ENCODE data around the gene CITED1. TPM values are rescaled to one million over a fixed set of nuclear protein-coding genes. Genes with fewer than 3 reads are reported as not detected.

CITED1 gene
- total and polyA plus RNA-seq, 7 donors = 0.19 to 2.3 (median 0.78) TPM; not detected in 3

DNA sequence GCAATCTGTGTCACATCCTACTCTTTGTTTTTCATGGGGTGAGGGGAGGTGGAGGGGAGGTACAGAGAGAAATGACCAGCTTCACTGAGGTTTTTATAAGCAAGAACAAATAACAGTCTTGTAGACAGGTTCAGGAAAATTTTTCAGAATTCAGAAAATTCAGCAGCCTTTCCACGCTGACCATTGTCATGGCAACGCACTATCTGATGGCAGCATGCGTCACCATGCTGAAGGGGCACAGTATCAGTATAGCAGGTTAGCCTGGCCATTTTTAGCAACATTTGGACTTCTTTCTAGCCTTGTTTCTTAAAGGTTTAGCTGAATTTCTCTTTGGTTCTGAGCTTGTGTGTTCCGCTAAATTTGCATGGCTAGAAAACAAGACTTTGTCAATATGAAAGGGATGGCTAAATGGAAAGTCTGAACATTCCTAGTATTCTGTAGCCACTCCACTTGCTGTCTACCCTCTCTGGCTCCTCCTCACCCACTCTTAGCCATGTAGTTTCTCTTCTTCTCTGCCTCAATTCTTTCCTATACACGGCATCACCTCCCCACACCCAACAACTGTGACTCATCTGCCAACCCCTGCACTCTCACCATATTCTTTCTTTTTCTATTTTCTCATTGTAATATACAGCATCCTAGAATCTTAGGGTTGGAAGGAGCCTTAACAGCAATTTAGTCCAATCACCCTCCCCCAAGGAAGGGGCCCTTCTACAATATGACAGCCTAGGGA is 42.7 kb upstream of the CITED1 start:
- Histone ChIP-seq H3K4me1 (no peaks in the 10 kb centered on the region), H3K4me3 (no peak overlapping the region), H3K27ac (no peak overlapping the region), H3K9me3 (no peaks in the 10 kb centered on the region), H3K27me3 (ENCODE audit: insufficient read depth in 3 of 3, low read length in 2 of 3) (peaks cover 0 to 15% (median 0%) of the 10 kb centered on the region in 3 donors), H3K36me3 (ENCODE audit: insufficient read depth in 1 of 2, low read depth in 1 of 2) (no peaks in the 10 kb centered on the region)
- TF ChIP-seq, protein P1, sequence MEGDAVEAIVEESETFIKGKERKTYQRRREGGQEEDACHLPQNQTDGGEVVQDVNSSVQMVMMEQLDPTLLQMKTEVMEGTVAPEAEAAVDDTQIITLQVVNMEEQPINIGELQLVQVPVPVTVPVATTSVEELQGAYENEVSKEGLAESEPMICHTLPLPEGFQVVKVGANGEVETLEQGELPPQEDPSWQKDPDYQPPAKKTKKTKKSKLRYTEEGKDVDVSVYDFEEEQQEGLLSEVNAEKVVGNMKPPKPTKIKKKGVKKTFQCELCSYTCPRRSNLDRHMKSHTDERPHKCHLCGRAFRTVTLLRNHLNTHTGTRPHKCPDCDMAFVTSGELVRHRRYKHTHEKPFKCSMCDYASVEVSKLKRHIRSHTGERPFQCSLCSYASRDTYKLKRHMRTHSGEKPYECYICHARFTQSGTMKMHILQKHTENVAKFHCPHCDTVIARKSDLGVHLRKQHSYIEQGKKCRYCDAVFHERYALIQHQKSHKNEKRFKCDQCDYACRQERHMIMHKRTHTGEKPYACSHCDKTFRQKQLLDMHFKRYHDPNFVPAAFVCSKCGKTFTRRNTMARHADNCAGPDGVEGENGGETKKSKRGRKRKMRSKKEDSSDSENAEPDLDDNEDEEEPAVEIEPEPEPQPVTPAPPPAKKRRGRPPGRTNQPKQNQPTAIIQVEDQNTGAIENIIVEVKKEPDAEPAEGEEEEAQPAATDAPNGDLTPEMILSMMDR (IDR thresholded peaks at IDR 0.05) = no peak
- 81 to 97% (median 94%) methylated on average over 5 of the region's 5 CpGs for WGBS, 3 donors
- no peak for ATAC-seq
- intact Hi-C loops (cut with DNase I) = no loop called here
- no peak for DNase-seq

- Histone ChIP-seq H3K4me1 (no peaks in the 10 kb centered on the region), H3K4me3 (no peak overlapping the region), H3K36me3 (ENCODE audit: insufficient read depth in 1 of 2, low read depth in 1 of 2) (no peaks in the 10 kb centered on the region), H3K9me3 (no peaks in the 10 kb centered on the region), H3K27ac (no peak overlapping the region), H3K27me3 (ENCODE audit: insufficient read depth in 3 of 3, low read length in 2 of 3) (peaks cover 0 to 15% (median 0%) of the 10 kb centered on the region in 3 donors)
- intact Hi-C loops (cut with DNase I) = no loop called here
- ATAC-seq (peak in 1 of 4 donors; percentile 19), DNase-seq (peak in 1 of 2 donors; percentile 53)
- TF ChIP-seq, protein P1 (IDR thresholded peaks at IDR 0.05) = no peak
- WGBS, 3 donors = 52 to 69% (median 54%) methylated on average over 2 of the region's 2 CpGs
Observed at GRCh38 chrX:72347366-72347765, 41.7 kb upstream of the CITED1 start.

- H3K9me3 ChIP-seq = no peaks in the 10 kb centered on the region
- H3K36me3 ChIP-seq (ENCODE audit: insufficient read depth in 1 of 2, low read depth in 1 of 2) = no peaks in the 10 kb centered on the region
- H3K27me3 ChIP-seq (ENCODE audit: insufficient read depth in 3 of 3, low read length in 2 of 3) = peaks cover 0 to 15% (median 0%) of the 10 kb centered on the region in 3 donors
- H3K27ac ChIP-seq = no peak overlapping the region
- no peak overlapping the region for H3K4me3 ChIP-seq
- 70 to 91% (median 91%) methylated on average over 6 of the region's 6 CpGs for WGBS, 3 donors
- TF ChIP-seq, protein P1 (IDR thresholded peaks at IDR 0.05) = no peak
- ATAC-seq (no peak), DNase-seq (no peak)
- intact Hi-C loops (cut with DNase I) = no loop called here
- no peaks in the 10 kb centered on the region for H3K4me1 ChIP-seq
Observed at GRCh38 chrX:72346302-72346949, 40.7 kb upstream of the CITED1 start.

- TF ChIP-seq, protein P1 (IDR thresholded peaks at IDR 0.05) = no peak
- ATAC-seq = no peak
- DNase-seq = no peak
- WGBS, 3 donors = 53 to 72% (median 54%) methylated on average over 2 of the region's 2 CpGs
- no peaks in the 10 kb centered on the region for H3K4me1 ChIP-seq
- H3K27me3 ChIP-seq (ENCODE audit: insufficient read depth in 3 of 3, low read length in 2 of 3) = peaks cover 0 to 6% (median 0%) of the 10 kb centered on the region in 3 donors
- intact Hi-C loops (cut with DNase I) = no loop called here
- no peak overlapping the region for H3K4me3 ChIP-seq
- no peaks in the 10 kb centered on the region for H3K36me3 ChIP-seq (ENCODE audit: insufficient read depth in 1 of 2, low read depth in 1 of 2)
- H3K9me3 ChIP-seq = no peaks in the 10 kb centered on the region
- no peak overlapping the region for H3K27ac ChIP-seq
Observed at GRCh38 chrX:72340626-72341025, 34.9 kb upstream of the CITED1 start.

Data from psoas muscle (tissue), 8 donors.